Gastroesophageal sphincter (tissue), 4 donors: Measurements from ENCODE around the gene ARHGEF4. TPM values are rescaled to one million over a fixed set of nuclear protein-coding genes. Genes with fewer than 3 reads are reported as not detected.

Source experiments
- ATAC-seq: fragments of 150-250 bp; one replicate; pipeline ENCODE4 v1.9.1; 2016; ENCODE audit warnings: mild to moderate bottlenecking, moderate library complexity
- H3K27ac ChIP-seq, 4 donors: fragments of 200-600 bp; sonication (generic) in 3 of 4; 1 replicate in 3 of 4; 2 replicates in 1 of 4; pipeline ENCODE4 v1.5.1; 2016 to 2019
- H3K27me3 ChIP-seq: fragments of 200-600 bp; sonication (generic); one replicate; pipeline ENCODE4 v1.5.1; 2019
- H3K36me3 ChIP-seq, 2 donors: fragments of 200-600 bp; sonication (generic); one replicate each; pipeline ENCODE4 v1.5.1; 2019; ENCODE audit warnings: control low read depth in 1 of 2
- H3K4me1 ChIP-seq, 3 donors: fragments of 200-600 bp; sonication (generic); 1 replicate in 2 of 3; 2 replicates in 1 of 3; pipeline ENCODE4 v1.5.1; 2016 to 2019; ENCODE audit warnings: control low read depth in 2 of 3
- H3K4me3 ChIP-seq, 2 donors: fragments of 200-600 bp; sonication (generic); one replicate each; pipeline ENCODE4 v1.5.1; 2019; ENCODE audit warnings: mild to moderate bottlenecking in 1 of 2, moderate library complexity in 1 of 2
- H3K9me3 ChIP-seq, 3 donors: fragments of 200-600 bp; sonication (generic); one replicate each; pipeline ENCODE4 v1.5.1; 2017 to 2019; ENCODE audit warnings: control low read depth in 2 of 3
- CTCF ChIP-seq, 4 experiments: fragments of 200-600 bp in 2 of 4; fragments of 450-650 bp in 2 of 4; sonication (generic) in 1 of 4; IDR thresholded peaks; one replicate each; pipeline ENCODE4 v1.5.1; 2017 to 2019; ENCODE audit warnings: antibody characterized with exemption in 4 of 4, mild to moderate bottlenecking in 2 of 4, moderate library complexity in 2 of 4
- EP300 ChIP-seq: sonication (generic); formaldehyde crosslinking; IDR thresholded peaks from one replicate; pipeline ENCODE4 v1.6.1; 2017; ENCODE audit warnings: antibody characterized with exemption, mild to moderate bottlenecking
- POLR2A ChIP-seq, 2 donors: fragments of 450-650 bp; IDR thresholded peaks; one replicate each; pipeline ENCODE4 v1.6.1; 2017; ENCODE audit warnings: antibody characterized with exemption in 2 of 2, mild to moderate bottlenecking in 2 of 2, moderate library complexity in 1 of 2
- POLR2AphosphoS5 ChIP-seq: sonication (generic); formaldehyde crosslinking; IDR thresholded peaks from one replicate; pipeline ENCODE4 v1.6.1; 2017; ENCODE audit warnings: antibody characterized with exemption
- WGBS, 2 donors: methylation state at CpG; one replicate each; pipeline ENCODE4 v1.1.5; 2018; ENCODE audit warnings: low coverage in 1 of 2; 5-methylcytosine and 5-hydroxymethylcytosine counted together
- total RNA-seq, 4 donors: library from RNA; depleted of rRNA; stranded (reverse); fragments of >200 nt; gene quantifications; one replicate each; pipeline ENCODE4 v1.1.0, GENCODE V29; 2016

The ARHGEF4 gene
- total RNA-seq, 4 donors from 2014 or later: 15.9 to 59.5 (median 21.8) TPM

GRCh38 chr2:130878933-130879332 is 42.2 kb downstream of the ARHGEF4 start:
- TF ChIP-seq POLR2AphosphoS5: no peak
- no peak for TF ChIP-seq CTCF (IDR thresholded peaks at IDR 0.05)
- no peak for TF ChIP-seq EP300
- TF ChIP-seq POLR2A (IDR thresholded peaks at IDR 0.05): no peak
- 71 to 89% methylated on average over 2 of the region's 2 CpGs for WGBS, 2 donors

GRCh38 chr2:130882111-130882690 is 45.5 kb downstream of the ARHGEF4 start:
- TF ChIP-seq CTCF (IDR thresholded peaks at IDR 0.05): no peak
- no peak for TF ChIP-seq POLR2AphosphoS5
- no peak for TF ChIP-seq EP300
- TF ChIP-seq POLR2A (IDR thresholded peaks at IDR 0.05): no peak
- no peak overlapping the region for H3K27ac ChIP-seq
- peaks cover 0 to 12% (median 0%) of the 10 kb centered on the region in 3 donors for H3K9me3 ChIP-seq
- no peaks in the 10 kb centered on the region for H3K36me3 ChIP-seq
- no peak overlapping the region for H3K4me3 ChIP-seq
- 81 to 100% methylated on average over 1 to 6 of the region's 6 CpGs for WGBS, 2 donors
- peaks cover 23% of the 10 kb centered on the region for H3K27me3 ChIP-seq
- ATAC-seq: no peak
- H3K4me1 ChIP-seq: no peaks in the 10 kb centered on the region

More at GRCh38 chr2:130878933-130879332, 42.2 kb downstream of the ARHGEF4 start:
- Histone ChIP-seq H3K27me3 (peaks cover 23% of the 10 kb centered on the region), H3K4me3 (no peak overlapping the region), H3K27ac (no peak overlapping the region), H3K36me3 (no peaks in the 10 kb centered on the region), H3K9me3 (peaks cover 0 to 12% (median 0%) of the 10 kb centered on the region in 3 donors), H3K4me1 (no peaks in the 10 kb centered on the region)
- ATAC-seq: no peak

DNA sequence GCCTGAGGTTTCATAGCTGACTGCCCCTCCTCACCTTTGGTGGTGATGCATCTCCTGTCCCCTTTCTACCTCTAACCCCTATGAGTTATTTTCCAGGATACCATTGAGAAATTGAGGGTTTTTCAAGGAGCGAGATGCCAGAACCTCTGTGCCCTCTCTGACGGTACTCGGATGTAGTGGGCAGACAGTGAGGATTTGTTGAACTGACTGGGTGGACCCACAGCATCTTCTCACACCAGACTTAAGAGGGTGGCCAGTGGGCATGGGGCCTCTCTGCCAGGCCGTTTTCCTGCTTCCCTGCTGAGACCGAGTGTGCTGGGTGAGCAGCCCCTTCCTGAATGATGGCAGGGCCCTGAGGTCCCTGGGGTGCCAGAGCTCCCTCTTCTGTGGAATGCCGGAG is 46.3 kb downstream of the ARHGEF4 start:
- H3K27me3 ChIP-seq: peaks cover 23% of the 10 kb centered on the region
- H3K27ac ChIP-seq: no peak overlapping the region
- ATAC-seq: no peak
- no peaks in the 10 kb centered on the region for H3K4me1 ChIP-seq
- no peak overlapping the region for H3K4me3 ChIP-seq
- TF ChIP-seq POLR2AphosphoS5 (no peak), EP300 (no peak), CTCF (IDR thresholded peaks at IDR 0.05) (no peak), POLR2A (IDR thresholded peaks at IDR 0.05) (no peak)
- H3K9me3 ChIP-seq: peaks cover 0 to 9% (median 0%) of the 10 kb centered on the region in 3 donors
- no peaks in the 10 kb centered on the region for H3K36me3 ChIP-seq
- 63 to 70% methylated on average over 2 to 5 of the region's 6 CpGs for WGBS, 2 donors

GRCh38 chr2:130883496-130883895 is 46.8 kb downstream of the ARHGEF4 start:
- ATAC-seq: no peak
- H3K27ac ChIP-seq: no peak overlapping the region
- peaks cover 0 to 4% (median 0%) of the 10 kb centered on the region in 3 donors for H3K9me3 ChIP-seq
- WGBS, 2 donors: 50 to 67% methylated on average over 2 of the region's 4 CpGs
- no peak overlapping the region for H3K4me3 ChIP-seq
- H3K36me3 ChIP-seq: no peaks in the 10 kb centered on the region
- H3K4me1 ChIP-seq: no peaks in the 10 kb centered on the region
- H3K27me3 ChIP-seq: peaks cover 23% of the 10 kb centered on the region
- TF ChIP-seq EP300 (no peak), POLR2AphosphoS5 (no peak), POLR2A (IDR thresholded peaks at IDR 0.05) (no peak), CTCF (IDR thresholded peaks at IDR 0.05) (no peak)

- no peak overlapping the region for H3K27ac ChIP-seq
- H3K4me1 ChIP-seq: no peaks in the 10 kb centered on the region
- ATAC-seq: no peak
- H3K9me3 ChIP-seq: no peaks in the 10 kb centered on the region
- no peaks in the 10 kb centered on the region for H3K36me3 ChIP-seq
- TF ChIP-seq POLR2A (IDR thresholded peaks at IDR 0.05): no peak
- no peak for TF ChIP-seq CTCF (IDR thresholded peaks at IDR 0.05)
- TF ChIP-seq EP300: no peak
- no peak for TF ChIP-seq POLR2AphosphoS5
- 82 to 84% methylated on average over 4 of the region's 4 CpGs for WGBS, 2 donors
- no peak overlapping the region for H3K4me3 ChIP-seq
- peaks cover 23% of the 10 kb centered on the region for H3K27me3 ChIP-seq
These were observed 47.3 kb downstream of the ARHGEF4 start for GRCh38 chr2:130884013-130884412.
